ENCODE measurements around the gene MYBBP1A. TPM values are rescaled to one million over a fixed set of nuclear protein-coding genes. Genes with fewer than 3 reads are reported as not detected.
A peak's percentile ranks its signal among the peaks of the same experiment; 100 is the strongest.

MYBBP1A gene
- total RNA-seq, 4 donors from 2014 or later: 42.5 to 60.2 (median 48.9) TPM

- H3K27me3 ChIP-seq: no peaks in the 10 kb centered on the region
- TF ChIP-seq CTCF (IDR thresholded peaks at IDR 0.05 in 4 of 5, conservative IDR thresholded peaks at IDR 0.05 in 1 of 5) (no peak), POLR2A (IDR thresholded peaks at IDR 0.05) (no peak)
- in situ Hi-C loops (cut with MboI; ENCODE audit: low sequenced_read_pairs in 4 of 4) (no loop called here), intact Hi-C loops (cut with DNase I; ENCODE audit: low total_unique reads) (no loop called here)
- H3K36me3 ChIP-seq: no peaks in the 10 kb centered on the region
- no peaks in the 10 kb centered on the region for H3K9me3 ChIP-seq
- peaks cover 2 to 5% of the 10 kb centered on the region in 2 donors for H3K4me1 ChIP-seq
- H3K27ac ChIP-seq: peak overlapping the region in 1 of 4 donors; percentile 7
- DNase-seq (no peak), ATAC-seq (no peak)
- H3K4me3 ChIP-seq: no peak overlapping the region
Observed at GRCh38 chr17:4514779-4515178, 40.4 kb downstream of the MYBBP1A start.

- Histone ChIP-seq H3K27ac (peak overlapping the region in 1 of 4 donors; percentile 7), H3K36me3 (no peaks in the 10 kb centered on the region), H3K9me3 (no peaks in the 10 kb centered on the region), H3K4me1 (peaks cover 5 to 7% of the 10 kb centered on the region in 2 donors), H3K4me3 (no peak overlapping the region), H3K27me3 (no peaks in the 10 kb centered on the region)
- no peak for TF ChIP-seq CTCF (IDR thresholded peaks at IDR 0.05 in 4 of 5, conservative IDR thresholded peaks at IDR 0.05 in 1 of 5)
- TF ChIP-seq POLR2A (IDR thresholded peaks at IDR 0.05): no peak
- intact Hi-C loops (cut with DNase I; ENCODE audit: low total_unique reads) (no loop called here), in situ Hi-C loops (cut with MboI; ENCODE audit: low sequenced_read_pairs in 4 of 4) (no loop called here)
- DNase-seq (no peak), ATAC-seq (no peak)
Observed at GRCh38 chr17:4514206-4514605, 41.0 kb downstream of the MYBBP1A start.

GRCh38 chr17:4513113-4514032 is 41.8 kb downstream of the MYBBP1A start:
- TF ChIP-seq CTCF (IDR thresholded peaks at IDR 0.05 in 4 of 5, conservative IDR thresholded peaks at IDR 0.05 in 1 of 5) (no peak), POLR2A (IDR thresholded peaks at IDR 0.05) (no peak)
- ATAC-seq (no peak), DNase-seq (no peak)
- no peak overlapping the region for H3K4me3 ChIP-seq
- H3K36me3 ChIP-seq: no peaks in the 10 kb centered on the region
- in situ Hi-C loops (cut with MboI; ENCODE audit: low sequenced_read_pairs in 4 of 4): no loop called here
- H3K27me3 ChIP-seq: no peaks in the 10 kb centered on the region
- H3K4me1 ChIP-seq: peaks cover 5 to 10% of the 10 kb centered on the region in 2 donors
- intact Hi-C loops (cut with DNase I; ENCODE audit: low total_unique reads): no loop called here
- H3K27ac ChIP-seq: peak overlapping the region in 1 of 4 donors; percentile 1
- no peaks in the 10 kb centered on the region for H3K9me3 ChIP-seq

- H3K36me3 ChIP-seq: no peaks in the 10 kb centered on the region
- no peaks in the 10 kb centered on the region for H3K9me3 ChIP-seq
- H3K27me3 ChIP-seq: no peaks in the 10 kb centered on the region
- DNase-seq (no peak), ATAC-seq (no peak)
- peaks cover 5 to 16% of the 10 kb centered on the region in 2 donors for H3K4me1 ChIP-seq
- in situ Hi-C loops (cut with MboI; ENCODE audit: low sequenced_read_pairs in 4 of 4): no loop called here
- TF ChIP-seq CTCF (IDR thresholded peaks at IDR 0.05 in 4 of 5, conservative IDR thresholded peaks at IDR 0.05 in 1 of 5) (no peak), POLR2A (IDR thresholded peaks at IDR 0.05) (no peak)
- intact Hi-C loops (cut with DNase I; ENCODE audit: low total_unique reads): no loop called here
- H3K27ac ChIP-seq: peak overlapping the region in 1 of 4 donors; percentile 61
- no peak overlapping the region for H3K4me3 ChIP-seq
Observed at GRCh38 chr17:4512156-4513112, 42.8 kb downstream of the MYBBP1A start.
